ENCODE data around the gene TRMT112. TPM values are rescaled to one million over a fixed set of nuclear protein-coding genes. Genes with fewer than 3 reads are reported as not detected.

The TRMT112 gene
- total RNA-seq, 2 experiments from 2014 or later, result 205 to 322 TPM

GRCh38 chr11:64330888-64331287 lies 13.5 kb upstream of the TRMT112 start:
- no peak for DNase-seq (ENCODE audit: low spot score)
- no peak overlapping the region for H3K4me2 ChIP-seq (ENCODE audit: low read length)
- H3K9me2 ChIP-seq (ENCODE audit: insufficient read depth, low read length), result no peaks in the 10 kb centered on the region
- H3K27ac ChIP-seq (ENCODE audit: low read depth, low read length, poor library complexity, severe bottlenecking), result no peak overlapping the region
- peaks cover 9% of the 10 kb centered on the region; the same call in 1 of the 2 replicates for H3K36me3 ChIP-seq (ENCODE audit: insufficient read depth, low read length)
- no TSS peak for BruUV-seq (replicated peaks)
- no peaks in the 10 kb centered on the region for H3K9me3 ChIP-seq (ENCODE audit: low read length)
- no peaks in the 10 kb centered on the region for H4K20me1 ChIP-seq (ENCODE audit: insufficient read depth, low read length)
- no peak overlapping the region for H3K4me3 ChIP-seq (ENCODE audit: low read depth, low read length, poor library complexity, severe bottlenecking)
- POLR2A ChIA-PET, result interaction anchor here (1.1 to 1.9 kb wide), 2 partner anchors 13 to 26 kb away, joined by 3 to 11 read pairs; partner anchors contain the start of genes PRDX5 and TRMT112
- CTCF ChIA-PET (ENCODE audit: unreplicated experiment), result interaction anchor here (1.4 kb wide), 1 partner anchor 13 kb away, joined by 9 read pairs; the partner anchor contains the start of genes PRDX5 and TRMT112
- H2AFZ ChIP-seq (ENCODE audit: low read length), result no peak overlapping the region
- H3K4me1 ChIP-seq (ENCODE audit: insufficient read depth, low read length, poor library complexity, severe bottlenecking), result peaks cover 22% of the 10 kb centered on the region
- no peaks in the 10 kb centered on the region for H3K79me2 ChIP-seq (ENCODE audit: insufficient read depth, low read depth, low read length)
- TF ChIP-seq EZH2phosphoT487 (IDR thresholded peaks at IDR 0.05; ENCODE audit: borderline replicate concordance, low read depth, low read length) (no peak), CTCF (conservative IDR thresholded peaks at IDR 0.05; ENCODE audit: low read length) (no peak)
- intact Hi-C loops (cut with micrococcal nuclease; ENCODE audit: unreplicated experiment), result loop anchor here (1.0 kb wide), 1 partner anchor 13 kb away; the partner anchor contains the start of gene PRDX5

GRCh38 chr11:64327993-64328392 lies 10.6 kb upstream of the TRMT112 start:
- H3K36me3 ChIP-seq (ENCODE audit: insufficient read depth, low read length), result peaks cover 3% of the 10 kb centered on the region; the same call in 1 of the 2 replicates
- no peaks in the 10 kb centered on the region for H3K79me2 ChIP-seq (ENCODE audit: insufficient read depth, low read depth, low read length)
- H3K4me2 ChIP-seq (ENCODE audit: low read length), result no peak overlapping the region
- H3K27ac ChIP-seq (ENCODE audit: low read depth, low read length, poor library complexity, severe bottlenecking), result no peak overlapping the region
- no TSS peak for BruUV-seq (replicated peaks)
- no peak overlapping the region for H2AFZ ChIP-seq (ENCODE audit: low read length)
- TF ChIP-seq EZH2phosphoT487 (IDR thresholded peaks at IDR 0.05; ENCODE audit: borderline replicate concordance, low read depth, low read length), result no peak
- no peak for TF ChIP-seq CTCF (conservative IDR thresholded peaks at IDR 0.05; ENCODE audit: low read length)
- ChIA-PET CTCF (ENCODE audit: unreplicated experiment) (no interaction called here), POLR2A (no interaction called here)
- intact Hi-C loops (cut with micrococcal nuclease; ENCODE audit: unreplicated experiment), result no loop called here
- peaks cover 10% of the 10 kb centered on the region for H3K4me1 ChIP-seq (ENCODE audit: insufficient read depth, low read length, poor library complexity, severe bottlenecking)
- H3K9me2 ChIP-seq (ENCODE audit: insufficient read depth, low read length), result no peaks in the 10 kb centered on the region
- H3K9me3 ChIP-seq (ENCODE audit: low read length), result no peaks in the 10 kb centered on the region
- H4K20me1 ChIP-seq (ENCODE audit: insufficient read depth, low read length), result no peaks in the 10 kb centered on the region
- no peak for DNase-seq (ENCODE audit: low spot score)
- H3K4me3 ChIP-seq (ENCODE audit: low read depth, low read length, poor library complexity, severe bottlenecking), result no peak overlapping the region

GRCh38 chr11:64327375-64327774 lies 10.0 kb upstream of the TRMT112 start:
- Histone ChIP-seq H3K36me3 (ENCODE audit: insufficient read depth, low read length) (peaks cover 9% of the 10 kb centered on the region; the same call in 1 of the 2 replicates), H3K4me1 (ENCODE audit: insufficient read depth, low read length, poor library complexity, severe bottlenecking) (peaks cover 9% of the 10 kb centered on the region), H3K9me2 (ENCODE audit: insufficient read depth, low read length) (no peaks in the 10 kb centered on the region), H3K4me2 (ENCODE audit: low read length) (no peak overlapping the region), H3K79me2 (ENCODE audit: insufficient read depth, low read depth, low read length) (no peaks in the 10 kb centered on the region), H3K4me3 (ENCODE audit: low read depth, low read length, poor library complexity, severe bottlenecking) (no peak overlapping the region), H4K20me1 (ENCODE audit: insufficient read depth, low read length) (no peaks in the 10 kb centered on the region), H2AFZ (ENCODE audit: low read length) (no peak overlapping the region), H3K27ac (ENCODE audit: low read depth, low read length, poor library complexity, severe bottlenecking) (no peak overlapping the region), H3K9me3 (ENCODE audit: low read length) (no peaks in the 10 kb centered on the region)
- TF ChIP-seq EZH2phosphoT487 (IDR thresholded peaks at IDR 0.05; ENCODE audit: borderline replicate concordance, low read depth, low read length), result no peak
- no peak for TF ChIP-seq CTCF (conservative IDR thresholded peaks at IDR 0.05; ENCODE audit: low read length)
- POLR2A ChIA-PET, result no interaction called here
- BruUV-seq (replicated peaks), result no TSS peak
- intact Hi-C loops (cut with micrococcal nuclease; ENCODE audit: unreplicated experiment), result no loop called here
- DNase-seq (ENCODE audit: low spot score), result no peak
- CTCF ChIA-PET (ENCODE audit: unreplicated experiment), result interaction anchor here (0.5 kb wide), 1 partner anchor 589 kb away, joined by 3 read pairs; no protein-coding TSS in a partner anchor

Measured in OCI-LY7 (cell line).